BE2C (cell line): ENCODE measurements around the gene DGUOK.

ENCODE experiments used
- DNase-seq: peaks from one replicate; pipeline ENCODE4 v3.0.0-alpha.2; 2020
- H3K27me3 ChIP-seq: fragments of 250-450 bp; sonication (Bioruptor Pico); 2 replicates; pipeline ENCODE4 v1.5.1; 2020; ENCODE audit warnings: mild to moderate bottlenecking
- H3K36me3 ChIP-seq: fragments of 250-450 bp; sonication (Bioruptor Pico); 2 replicates; pipeline ENCODE4 v1.5.1; 2020; ENCODE audit warnings: mild to moderate bottlenecking
- H3K4me1 ChIP-seq: fragments of 250-450 bp; sonication (Bioruptor Pico); 2 replicates; pipeline ENCODE4 v1.5.1; 2020
- H3K4me3 ChIP-seq: 2 replicates; pipeline ENCODE4 v1.5.1; 2011; ENCODE audit warnings: low read depth, low read length
- H3K9me3 ChIP-seq: fragments of 250-450 bp; sonication (Bioruptor Pico); 2 replicates; pipeline ENCODE4 v1.5.1; 2020
- TF ChIP-seq, protein P1 (sequence below): IDR thresholded peaks from 2 replicates; pipeline ENCODE4 v1.5.1; 2012; ENCODE audit warnings: mild to moderate bottlenecking, low read depth, low read length

DGUOK gene

DNA sequence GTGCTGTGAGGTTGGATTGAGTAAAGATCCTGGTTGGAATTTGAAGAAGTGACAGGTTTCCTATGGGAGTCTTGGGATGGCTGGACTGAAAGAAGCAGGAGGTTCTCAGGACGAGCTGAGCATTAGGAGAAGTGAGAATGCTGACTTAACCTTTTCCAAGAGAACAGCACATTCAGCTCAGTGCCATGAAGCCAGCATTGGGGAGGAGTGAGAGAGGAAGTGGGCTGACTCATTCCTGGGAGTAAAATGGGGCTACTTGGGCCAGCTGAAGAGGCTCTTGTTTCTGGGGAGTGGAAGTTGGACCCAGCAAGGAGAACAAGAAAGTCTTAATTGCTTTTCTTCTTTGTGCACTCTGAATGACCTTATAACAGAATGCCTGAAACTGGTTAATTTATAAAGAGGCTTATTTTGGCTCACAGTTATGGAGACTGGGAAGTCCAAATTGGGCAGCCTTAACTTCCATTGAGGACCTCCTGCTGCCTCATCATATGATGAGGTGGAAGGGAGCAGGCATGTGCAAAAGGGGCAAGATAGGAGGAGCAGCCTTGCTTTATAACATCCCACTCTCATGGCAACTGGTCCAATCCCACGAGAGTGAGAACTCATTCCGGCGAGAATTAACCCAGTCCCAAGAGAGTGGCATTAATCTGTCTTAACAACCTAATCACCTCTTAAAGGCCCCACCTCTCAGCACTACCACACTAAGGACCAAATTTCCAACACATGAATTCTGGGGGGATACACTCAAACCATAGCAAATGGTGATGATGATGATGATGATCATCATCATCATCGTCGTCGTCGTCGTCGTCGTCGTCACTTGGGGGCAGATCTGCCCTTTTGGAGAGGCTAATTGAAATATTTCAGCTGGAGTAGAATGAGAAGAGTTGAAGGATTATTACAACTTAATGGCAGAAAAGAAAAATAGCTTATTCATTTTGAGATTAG, 26.1 kb downstream of the DGUOK start:
- no peaks in the 10 kb centered on the region for H3K9me3 ChIP-seq
- peaks cover 10% of the 10 kb centered on the region for H3K36me3 ChIP-seq
- no peaks in the 10 kb centered on the region for H3K4me1 ChIP-seq
- H3K4me3 ChIP-seq = no peak overlapping the region
- DNase-seq = no peak
- H3K27me3 ChIP-seq = no peaks in the 10 kb centered on the region
- TF ChIP-seq, protein P1, sequence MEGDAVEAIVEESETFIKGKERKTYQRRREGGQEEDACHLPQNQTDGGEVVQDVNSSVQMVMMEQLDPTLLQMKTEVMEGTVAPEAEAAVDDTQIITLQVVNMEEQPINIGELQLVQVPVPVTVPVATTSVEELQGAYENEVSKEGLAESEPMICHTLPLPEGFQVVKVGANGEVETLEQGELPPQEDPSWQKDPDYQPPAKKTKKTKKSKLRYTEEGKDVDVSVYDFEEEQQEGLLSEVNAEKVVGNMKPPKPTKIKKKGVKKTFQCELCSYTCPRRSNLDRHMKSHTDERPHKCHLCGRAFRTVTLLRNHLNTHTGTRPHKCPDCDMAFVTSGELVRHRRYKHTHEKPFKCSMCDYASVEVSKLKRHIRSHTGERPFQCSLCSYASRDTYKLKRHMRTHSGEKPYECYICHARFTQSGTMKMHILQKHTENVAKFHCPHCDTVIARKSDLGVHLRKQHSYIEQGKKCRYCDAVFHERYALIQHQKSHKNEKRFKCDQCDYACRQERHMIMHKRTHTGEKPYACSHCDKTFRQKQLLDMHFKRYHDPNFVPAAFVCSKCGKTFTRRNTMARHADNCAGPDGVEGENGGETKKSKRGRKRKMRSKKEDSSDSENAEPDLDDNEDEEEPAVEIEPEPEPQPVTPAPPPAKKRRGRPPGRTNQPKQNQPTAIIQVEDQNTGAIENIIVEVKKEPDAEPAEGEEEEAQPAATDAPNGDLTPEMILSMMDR = no peak

DNA sequence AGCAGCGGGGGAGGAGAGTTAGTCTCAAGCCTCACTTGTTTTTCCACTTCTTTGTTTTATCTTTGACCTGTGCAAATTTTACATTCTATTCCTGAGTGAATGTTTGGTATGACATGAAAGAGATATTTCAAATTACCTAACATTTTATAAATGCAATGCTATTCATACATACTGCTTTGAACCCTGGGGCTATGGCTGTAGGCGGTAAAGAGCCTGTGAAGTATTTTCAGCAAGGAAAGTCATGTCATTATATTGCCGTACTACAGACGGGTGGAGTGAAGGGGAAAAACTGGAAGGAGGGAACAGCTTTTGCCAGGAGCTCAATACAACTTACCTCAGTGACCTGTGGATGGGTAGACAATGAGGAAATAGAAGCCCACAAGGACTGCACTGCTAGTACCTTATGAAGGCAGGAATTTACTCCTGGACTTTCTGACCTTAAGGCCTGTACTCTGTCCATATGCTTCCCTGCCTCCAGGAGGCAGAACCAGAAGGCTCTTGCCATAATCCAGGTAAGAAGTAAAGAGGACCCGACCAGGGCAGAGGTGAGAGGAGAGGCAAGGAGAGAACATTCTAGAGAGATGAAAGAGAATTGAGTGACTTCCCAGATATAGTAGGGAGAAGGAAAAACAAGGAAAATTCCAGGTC, 29.7 kb downstream of the DGUOK start:
- no peaks in the 10 kb centered on the region for H3K9me3 ChIP-seq
- H3K27me3 ChIP-seq = no peaks in the 10 kb centered on the region
- no peaks in the 10 kb centered on the region for H3K4me1 ChIP-seq
- TF ChIP-seq, protein P1 = no peak
- no peak for DNase-seq
- H3K4me3 ChIP-seq = no peak overlapping the region
- peaks cover 3% of the 10 kb centered on the region for H3K36me3 ChIP-seq

DNA sequence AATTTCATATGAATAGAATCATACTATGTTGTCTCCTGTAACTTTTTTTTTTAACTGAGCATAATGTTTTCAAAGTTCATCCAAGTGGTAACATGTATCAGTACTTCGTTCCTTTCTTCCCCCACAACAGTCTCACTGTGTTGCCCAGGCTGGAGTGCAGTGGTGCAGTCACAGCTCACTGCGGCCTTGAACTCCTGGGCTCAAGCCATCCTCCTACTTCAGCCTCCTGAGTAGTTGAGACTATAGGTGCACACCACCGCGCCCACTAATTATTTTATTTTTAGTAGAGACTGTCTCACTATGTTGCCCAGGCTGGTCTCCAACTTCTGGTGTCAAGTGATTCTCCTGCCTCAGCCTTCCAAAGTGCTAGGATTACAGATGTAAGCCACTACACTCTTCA, 34.6 kb downstream of the DGUOK start:
- Histone ChIP-seq H3K9me3 (no peaks in the 10 kb centered on the region), H3K27me3 (no peaks in the 10 kb centered on the region), H3K4me3 (no peak overlapping the region), H3K36me3 (no peaks in the 10 kb centered on the region; the same call in none of the 2 replicates), H3K4me1 (no peaks in the 10 kb centered on the region)
- DNase-seq = no peak
- TF ChIP-seq, protein P1 = no peak

DNA sequence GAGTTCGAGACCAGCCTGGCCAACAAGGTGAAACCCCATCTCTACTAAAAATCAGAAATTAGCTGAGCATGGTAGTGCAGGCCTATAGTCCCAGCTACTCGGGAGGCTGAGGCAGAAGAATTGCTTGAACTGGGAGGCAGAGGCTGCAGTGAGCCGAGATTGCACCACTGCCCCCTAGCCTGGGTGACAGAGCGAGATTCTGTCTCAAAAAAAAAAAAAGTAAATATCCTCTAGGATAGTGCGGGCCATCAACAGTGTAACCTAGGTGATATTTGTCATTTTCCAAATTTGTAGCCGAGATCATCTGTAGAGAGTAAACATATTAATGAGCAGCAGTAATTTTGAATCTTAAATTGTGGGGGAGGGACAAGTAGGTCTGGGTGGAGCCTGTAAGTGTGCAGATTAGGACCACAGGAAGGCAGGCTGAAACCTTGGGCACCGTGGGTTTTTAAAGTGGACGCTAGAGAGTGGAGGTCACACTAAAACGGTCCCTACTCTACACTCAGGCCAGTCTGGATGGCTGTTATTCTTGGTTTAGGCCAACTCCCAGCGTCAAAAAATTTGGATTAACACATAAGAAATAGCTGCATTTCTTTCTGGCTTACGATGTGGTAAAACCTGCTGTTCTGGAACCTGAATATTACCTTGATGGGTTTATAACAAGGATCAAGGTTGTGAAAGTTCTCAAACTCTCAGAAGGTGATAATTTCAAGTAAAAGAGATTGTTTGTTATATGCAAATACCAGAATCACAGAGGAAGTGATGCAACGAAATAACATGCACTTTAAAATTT, 35.3 kb downstream of the DGUOK start:
- H3K36me3 ChIP-seq = no peaks in the 10 kb centered on the region; the same call in none of the 2 replicates
- no peak for DNase-seq

DNA sequence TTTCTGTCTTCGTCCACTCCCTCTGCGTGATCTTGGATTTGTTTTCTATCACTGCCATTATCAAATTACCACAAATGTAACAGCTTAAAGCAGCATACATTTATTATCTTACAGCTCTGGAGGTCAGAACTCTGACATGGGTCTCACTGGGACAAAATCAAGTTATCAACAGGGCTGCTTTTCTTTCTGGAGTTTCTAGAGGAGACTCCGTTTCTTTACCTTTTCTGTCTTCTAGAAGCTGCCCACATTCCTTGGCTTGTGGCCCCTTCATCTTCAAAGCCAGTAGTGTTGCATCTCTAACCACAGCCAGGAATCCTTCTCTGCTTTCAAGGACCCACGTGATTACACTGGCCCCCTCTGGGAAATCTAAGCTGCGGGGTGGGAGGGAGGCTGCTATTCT, 36.1 kb downstream of the DGUOK start:
- no peak for DNase-seq
- no peaks in the 10 kb centered on the region for H3K4me1 ChIP-seq
- H3K27me3 ChIP-seq = no peaks in the 10 kb centered on the region
- H3K4me3 ChIP-seq = no peak overlapping the region
- H3K9me3 ChIP-seq = no peaks in the 10 kb centered on the region
- TF ChIP-seq, protein P1 = no peak
- no peaks in the 10 kb centered on the region; the same call in 1 of the 2 replicates for H3K36me3 ChIP-seq

More for the DNA sequence above, 35.3 kb downstream of the DGUOK start:
- TF ChIP-seq, protein P1 = no peak
- Histone ChIP-seq H3K27me3 (no peaks in the 10 kb centered on the region), H3K9me3 (no peaks in the 10 kb centered on the region), H3K4me1 (no peaks in the 10 kb centered on the region), H3K4me3 (no peak overlapping the region)
